ENCODE measurements around the gene CCT4.

Gene CCT4

GRCh38 chr2:61834893-61835292, 53.6 kb downstream of the CCT4 start:
- TF ChIP-seq CTCF (IDR thresholded peaks at IDR 0.05; ENCODE audit: borderline replicate concordance, insufficient read depth, low read depth, low read length): no peak
- H3K4me3 ChIP-seq (ENCODE audit: low read depth, low read length): no peak overlapping the region

- H3K4me3 ChIP-seq (ENCODE audit: low read depth, low read length): no peak overlapping the region
- no peak for TF ChIP-seq CTCF (IDR thresholded peaks at IDR 0.05; ENCODE audit: borderline replicate concordance, insufficient read depth, low read depth, low read length)
These were observed 54.5 kb downstream of the CCT4 start for GRCh38 chr2:61833971-61834370.

GRCh38 chr2:61832183-61832841, 56.1 kb downstream of the CCT4 start:
- TF ChIP-seq CTCF (IDR thresholded peaks at IDR 0.05; ENCODE audit: borderline replicate concordance, insufficient read depth, low read depth, low read length): no peak
- H3K4me3 ChIP-seq (ENCODE audit: low read depth, low read length): no peak overlapping the region

- TF ChIP-seq CTCF (IDR thresholded peaks at IDR 0.05; ENCODE audit: borderline replicate concordance, insufficient read depth, low read depth, low read length): no peak
- no peak overlapping the region for H3K4me3 ChIP-seq (ENCODE audit: low read depth, low read length)
These were observed 66.2 kb downstream of the CCT4 start for GRCh38 chr2:61822255-61822654.

Measured in GM12875 (cell line).